Loucy (cell line): ENCODE measurements around the gene MYRIP.

Experiments used
- H2AFZ ChIP-seq: fragments of 200-600 bp; sonication (generic); 2 replicates; pipeline ENCODE4 v1.6.0; 2016; ENCODE audit warnings: antibody characterized with exemption, mild to moderate bottlenecking, low read length, moderate library complexity
- H3F3A ChIP-seq: fragments of 200-600 bp; 2 replicates; pipeline ENCODE4 v1.6.0; 2016; ENCODE audit warnings: antibody characterized with exemption, low read depth, mild to moderate bottlenecking
- H3K27me3 ChIP-seq: fragments of 200-600 bp; sonication (generic); 2 replicates; pipeline ENCODE4 v1.6.1; 2014; ENCODE audit warnings: low read length, mild to moderate bottlenecking; ENCODE audit not compliant: insufficient read depth, poor library complexity, severe bottlenecking
- H3K36me3 ChIP-seq: fragments of 200-600 bp; sonication (generic); 2 replicates; pipeline ENCODE4 v1.6.1; 2016; ENCODE audit warnings: low read length; ENCODE audit not compliant: insufficient read depth
- H3K4me1 ChIP-seq: fragments of 200-600 bp; sonication (generic); 2 replicates; pipeline ENCODE4 v1.5.1; 2014; ENCODE audit warnings: low read length, mild to moderate bottlenecking; ENCODE audit not compliant: insufficient read depth, poor library complexity, severe bottlenecking
- H3K4me2 ChIP-seq: fragments of 200-600 bp; sonication (generic); 2 replicates; pipeline ENCODE4 v1.6.0; 2014; ENCODE audit warnings: antibody characterized with exemption, low read length, low read depth, mild to moderate bottlenecking; ENCODE audit not compliant: poor library complexity, severe bottlenecking
- H3K4me3 ChIP-seq: fragments of 200-600 bp; sonication (generic); 2 replicates; pipeline ENCODE4 v1.5.1; 2014; ENCODE audit warnings: low read length, mild to moderate bottlenecking, mixed read lengths; ENCODE audit not compliant: poor library complexity, severe bottlenecking
- H3K79me2 ChIP-seq: fragments of 200-600 bp; sonication (generic); 2 replicates; pipeline ENCODE4 v1.6.1; 2014; ENCODE audit warnings: low read length; ENCODE audit not compliant: insufficient read depth
- H3K9ac ChIP-seq: fragments of 200-600 bp; sonication (generic); 2 replicates; pipeline ENCODE4 v1.6.0; 2014; ENCODE audit warnings: mild to moderate bottlenecking, low read depth, low read length, moderate library complexity; ENCODE audit not compliant: poor library complexity, severe bottlenecking
- H3K9me2 ChIP-seq: fragments of 200-600 bp; sonication (generic); replicated peaks from 2 replicates; pipeline ENCODE4 v1.6.1; 2016; ENCODE audit warnings: low read depth, low read length, mixed read lengths
- H3K9me3 ChIP-seq: fragments of 200-600 bp; sonication (generic); 2 replicates; pipeline ENCODE4 v1.6.1; 2014; ENCODE audit warnings: mild to moderate bottlenecking, antibody characterized with exemption, low read length, low read depth; ENCODE audit not compliant: insufficient read depth
- H4K20me1 ChIP-seq: fragments of 200-600 bp; sonication (generic); 2 replicates; pipeline ENCODE4 v1.6.0; 2014; ENCODE audit warnings: antibody characterized with exemption, low read length, mild to moderate bottlenecking; ENCODE audit not compliant: insufficient read depth, poor library complexity, severe bottlenecking
- EZH2phosphoT487 ChIP-seq: fragments of 200-600 bp; IDR thresholded peaks from 2 replicates; pipeline ENCODE4 v1.6.1; 2018; ENCODE audit warnings: antibody characterized with exemption, mild to moderate bottlenecking, moderate library complexity, borderline replicate concordance
- TF ChIP-seq, protein P1 (sequence below): fragments of 200-600 bp; sonication (generic); conservative IDR thresholded peaks from 2 replicates; pipeline ENCODE4 v1.5.1; 2014; ENCODE audit warnings: mild to moderate bottlenecking, antibody characterized with exemption, low read length

Gene MYRIP

DNA sequence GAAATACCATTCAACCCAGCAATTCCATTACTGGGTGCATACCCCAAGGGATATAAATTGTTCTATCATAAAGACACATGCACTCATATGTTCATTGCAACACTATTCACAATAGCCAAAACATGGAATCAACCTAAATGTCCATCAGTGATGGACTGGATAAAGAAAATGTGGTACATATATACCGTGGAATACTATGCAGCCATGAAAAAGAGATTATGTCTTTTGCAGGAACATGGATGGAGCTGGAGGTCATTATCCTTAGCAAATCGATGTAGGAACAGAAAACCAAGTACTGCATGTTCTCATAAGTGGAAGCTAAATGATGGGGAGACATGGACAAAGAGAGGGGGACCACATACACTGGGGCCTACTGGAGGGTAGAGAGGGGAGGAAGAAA, 5.5 kb upstream of the MYRIP start:
- no peak overlapping the region for H3K4me2 ChIP-seq
- no peak overlapping the region for H2AFZ ChIP-seq
- no peak overlapping the region for H3K4me3 ChIP-seq
- no peaks in the 10 kb centered on the region for H3K36me3 ChIP-seq
- no peak for TF ChIP-seq EZH2phosphoT487
- TF ChIP-seq, protein P1, sequence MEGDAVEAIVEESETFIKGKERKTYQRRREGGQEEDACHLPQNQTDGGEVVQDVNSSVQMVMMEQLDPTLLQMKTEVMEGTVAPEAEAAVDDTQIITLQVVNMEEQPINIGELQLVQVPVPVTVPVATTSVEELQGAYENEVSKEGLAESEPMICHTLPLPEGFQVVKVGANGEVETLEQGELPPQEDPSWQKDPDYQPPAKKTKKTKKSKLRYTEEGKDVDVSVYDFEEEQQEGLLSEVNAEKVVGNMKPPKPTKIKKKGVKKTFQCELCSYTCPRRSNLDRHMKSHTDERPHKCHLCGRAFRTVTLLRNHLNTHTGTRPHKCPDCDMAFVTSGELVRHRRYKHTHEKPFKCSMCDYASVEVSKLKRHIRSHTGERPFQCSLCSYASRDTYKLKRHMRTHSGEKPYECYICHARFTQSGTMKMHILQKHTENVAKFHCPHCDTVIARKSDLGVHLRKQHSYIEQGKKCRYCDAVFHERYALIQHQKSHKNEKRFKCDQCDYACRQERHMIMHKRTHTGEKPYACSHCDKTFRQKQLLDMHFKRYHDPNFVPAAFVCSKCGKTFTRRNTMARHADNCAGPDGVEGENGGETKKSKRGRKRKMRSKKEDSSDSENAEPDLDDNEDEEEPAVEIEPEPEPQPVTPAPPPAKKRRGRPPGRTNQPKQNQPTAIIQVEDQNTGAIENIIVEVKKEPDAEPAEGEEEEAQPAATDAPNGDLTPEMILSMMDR = no peak
- H3F3A ChIP-seq = no peaks in the 10 kb centered on the region
- no peak overlapping the region for H3K9ac ChIP-seq
- H3K79me2 ChIP-seq = no peaks in the 10 kb centered on the region
- no peaks in the 10 kb centered on the region for H3K4me1 ChIP-seq
- H4K20me1 ChIP-seq = no peaks in the 10 kb centered on the region
- no peaks in the 10 kb centered on the region for H3K27me3 ChIP-seq
- no peaks in the 10 kb centered on the region for H3K9me3 ChIP-seq
- H3K9me2 ChIP-seq = no peaks in the 10 kb centered on the region

DNA sequence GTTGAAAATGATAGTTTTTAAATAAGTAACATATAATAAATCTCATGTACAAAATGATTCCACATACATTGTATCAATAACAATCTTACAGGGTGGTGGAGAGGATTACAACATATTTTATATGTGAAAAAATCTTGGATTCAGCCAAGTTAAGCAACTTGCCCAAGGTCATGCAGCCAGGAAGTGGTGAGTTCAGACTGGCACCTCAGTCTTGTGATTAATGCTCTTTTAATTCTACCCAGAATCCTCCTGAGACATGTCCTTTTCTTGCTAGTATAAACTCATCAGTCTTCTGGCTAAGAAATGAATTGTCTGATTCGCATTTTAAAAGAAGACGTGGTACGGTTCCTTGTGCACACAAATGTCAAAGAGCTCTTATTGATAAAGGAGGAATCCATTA, 4.5 kb upstream of the MYRIP start:
- Histone ChIP-seq H3K9me3 (no peaks in the 10 kb centered on the region), H3K9me2 (no peaks in the 10 kb centered on the region), H3K4me1 (no peaks in the 10 kb centered on the region), H3K4me2 (no peak overlapping the region), H3K79me2 (no peaks in the 10 kb centered on the region), H3F3A (no peaks in the 10 kb centered on the region), H4K20me1 (no peaks in the 10 kb centered on the region), H3K27me3 (no peaks in the 10 kb centered on the region), H2AFZ (no peak overlapping the region), H3K36me3 (no peaks in the 10 kb centered on the region), H3K9ac (no peak overlapping the region), H3K4me3 (no peak overlapping the region)
- TF ChIP-seq, protein P1 = no peak
- no peak for TF ChIP-seq EZH2phosphoT487

DNA sequence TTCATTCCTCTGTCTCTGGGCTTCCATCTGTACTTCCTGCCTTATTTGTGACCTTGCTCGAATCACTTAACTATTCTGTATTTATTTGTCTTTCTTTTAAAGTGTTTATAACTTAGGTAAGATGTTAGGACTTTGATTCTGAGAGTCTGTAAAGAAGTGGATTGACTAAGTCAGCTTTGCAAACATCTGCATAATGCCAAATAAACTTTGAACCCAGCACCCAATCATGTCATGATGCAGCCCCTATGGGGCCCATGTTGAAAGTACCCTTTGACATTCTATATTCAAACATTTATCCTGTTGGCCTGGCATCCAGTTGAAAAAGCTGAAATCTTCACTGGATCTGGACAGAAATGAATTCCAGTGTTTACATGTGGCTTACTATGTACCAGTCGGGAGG, 3.8 kb upstream of the MYRIP start:
- Histone ChIP-seq H3K4me3 (no peak overlapping the region), H3K79me2 (no peaks in the 10 kb centered on the region), H2AFZ (no peak overlapping the region), H3K9me3 (no peaks in the 10 kb centered on the region), H3K36me3 (no peaks in the 10 kb centered on the region), H3F3A (no peaks in the 10 kb centered on the region), H3K27me3 (no peaks in the 10 kb centered on the region), H3K4me2 (no peak overlapping the region), H3K9ac (no peak overlapping the region), H4K20me1 (no peaks in the 10 kb centered on the region), H3K9me2 (no peaks in the 10 kb centered on the region), H3K4me1 (no peaks in the 10 kb centered on the region)
- TF ChIP-seq, protein P1 = no peak
- no peak for TF ChIP-seq EZH2phosphoT487
